Coronary artery (tissue), 2 donors: Measurements from ENCODE around the gene APC2.

Experiments
- DNase-seq: peaks from one replicate; pipeline ENCODE4 v3.0.0-alpha.2; 2017; ENCODE audit warnings: low spot score
- H3K27ac ChIP-seq, 2 donors: fragments of 200-600 bp; sonication (generic); one replicate each; pipeline ENCODE4 v1.5.1; 2016 to 2019
- H3K4me3 ChIP-seq: fragments of 200-600 bp; sonication (generic); 2 replicates; pipeline ENCODE4 v1.5.1; 2016; ENCODE audit warnings: mild to moderate bottlenecking, moderate library complexity
- TF ChIP-seq, protein P1 (sequence below): fragments of 200-600 bp; sonication (generic); IDR thresholded peaks from one replicate; pipeline ENCODE4 v1.5.1; 2019; ENCODE audit warnings: antibody characterized with exemption

The APC2 gene

GRCh38 chr19:1406774-1407527 is 43.0 kb upstream of the APC2 start:
- TF ChIP-seq, protein P1, sequence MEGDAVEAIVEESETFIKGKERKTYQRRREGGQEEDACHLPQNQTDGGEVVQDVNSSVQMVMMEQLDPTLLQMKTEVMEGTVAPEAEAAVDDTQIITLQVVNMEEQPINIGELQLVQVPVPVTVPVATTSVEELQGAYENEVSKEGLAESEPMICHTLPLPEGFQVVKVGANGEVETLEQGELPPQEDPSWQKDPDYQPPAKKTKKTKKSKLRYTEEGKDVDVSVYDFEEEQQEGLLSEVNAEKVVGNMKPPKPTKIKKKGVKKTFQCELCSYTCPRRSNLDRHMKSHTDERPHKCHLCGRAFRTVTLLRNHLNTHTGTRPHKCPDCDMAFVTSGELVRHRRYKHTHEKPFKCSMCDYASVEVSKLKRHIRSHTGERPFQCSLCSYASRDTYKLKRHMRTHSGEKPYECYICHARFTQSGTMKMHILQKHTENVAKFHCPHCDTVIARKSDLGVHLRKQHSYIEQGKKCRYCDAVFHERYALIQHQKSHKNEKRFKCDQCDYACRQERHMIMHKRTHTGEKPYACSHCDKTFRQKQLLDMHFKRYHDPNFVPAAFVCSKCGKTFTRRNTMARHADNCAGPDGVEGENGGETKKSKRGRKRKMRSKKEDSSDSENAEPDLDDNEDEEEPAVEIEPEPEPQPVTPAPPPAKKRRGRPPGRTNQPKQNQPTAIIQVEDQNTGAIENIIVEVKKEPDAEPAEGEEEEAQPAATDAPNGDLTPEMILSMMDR = no peak
- peak overlapping the region; percentile 91 for H3K4me3 ChIP-seq
- peak overlapping the region in 1 of 2 donors; percentile 95 for H3K27ac ChIP-seq
- DNase-seq = peak; percentile 98

DNA sequence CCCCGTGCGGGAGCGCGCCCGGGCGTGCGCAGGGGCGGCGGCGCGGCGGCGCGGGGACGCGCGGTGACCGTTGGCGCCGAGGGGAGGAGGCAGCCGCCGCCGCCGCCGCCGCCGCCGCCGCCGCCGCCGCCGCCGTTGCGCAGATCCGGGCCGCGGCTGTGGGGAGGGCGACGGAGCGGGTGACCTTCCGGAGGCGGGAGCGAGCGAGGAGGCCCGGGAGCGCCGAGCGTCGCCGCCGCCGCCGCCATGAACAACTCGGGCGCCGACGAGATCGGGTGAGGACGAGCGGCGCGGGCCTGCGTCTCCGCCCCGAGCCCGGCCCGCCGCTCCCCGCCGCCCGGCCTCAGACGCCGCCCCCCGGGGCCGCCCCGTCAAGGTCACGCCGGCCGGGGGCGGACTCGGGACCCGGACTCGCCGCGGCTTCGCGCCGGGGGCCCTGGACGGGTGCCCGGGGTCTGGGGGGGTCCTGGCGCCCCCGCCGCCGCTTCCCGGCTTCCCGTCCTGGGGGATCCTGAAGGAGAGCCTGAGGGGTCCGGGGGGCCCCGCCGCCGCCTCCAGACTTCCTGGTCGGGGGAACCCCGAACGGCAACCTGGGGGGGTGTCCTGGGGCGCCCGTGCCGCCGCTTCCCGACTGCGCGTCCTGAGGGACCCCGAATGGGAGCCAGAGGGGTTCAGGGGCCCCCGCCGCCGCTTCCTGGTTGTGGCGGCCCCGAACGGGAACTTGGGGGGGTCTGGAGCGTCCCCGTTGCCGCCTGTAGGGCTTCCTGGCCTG is 42.2 kb upstream of the APC2 start, which contains the start of gene DAZAP1:
DAZAP1 (plus strand) TSS at position 59 of the 772 bp plus-strand sequence; CDS start at position 247, 188 bp downstream.
- Histone ChIP-seq H3K27ac (peak within 1 kb of the TSS; percentile 88 to 95), H3K4me3 (peak within 1 kb of the TSS; percentile 91)
- no peak for DNase-seq
- TF ChIP-seq, protein P1 = no peak

DNA sequence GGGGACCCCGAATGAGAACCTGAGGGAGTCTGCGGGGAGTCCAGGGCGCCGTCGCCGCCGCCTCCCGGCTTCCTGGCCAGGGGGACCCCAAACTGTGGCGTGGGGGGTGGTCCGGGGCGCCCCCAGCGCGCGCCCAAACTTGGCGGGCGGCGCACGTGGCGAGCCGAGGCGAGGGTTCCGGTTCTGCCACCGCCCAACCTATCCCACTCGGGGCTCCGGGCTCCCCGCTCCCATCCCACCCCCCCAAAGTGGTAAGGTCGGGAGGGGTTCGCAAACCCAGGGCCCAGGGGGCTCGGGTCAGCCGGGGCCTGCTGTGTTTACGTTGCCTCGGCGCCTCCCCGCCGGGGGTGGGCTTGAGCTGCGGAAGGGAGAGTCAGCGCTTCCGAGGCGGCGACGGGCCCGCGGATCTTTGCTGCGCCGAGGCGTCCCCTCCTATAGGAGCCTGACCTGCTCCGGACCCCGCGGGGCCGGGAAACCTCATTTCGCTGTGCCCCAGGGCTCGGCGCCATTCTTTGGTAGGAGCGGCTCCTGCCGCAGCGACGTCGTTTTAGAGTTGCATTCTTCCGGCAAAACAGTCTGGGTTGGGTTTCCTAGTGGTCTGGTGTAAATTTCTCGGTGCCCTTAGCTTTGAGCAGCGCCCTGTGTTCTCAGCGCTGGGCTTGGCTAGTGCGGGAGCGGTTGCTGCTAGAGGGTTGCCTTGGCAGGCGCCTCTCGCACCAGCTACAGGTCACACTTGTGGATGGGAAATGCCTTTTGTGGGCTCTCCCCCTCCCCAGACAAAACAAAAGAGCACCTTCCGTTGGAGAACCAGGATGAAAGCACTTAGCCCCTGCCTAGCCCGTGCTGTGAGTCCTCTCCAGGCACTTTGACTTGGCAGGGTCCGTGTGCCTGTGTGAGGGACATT is 41.4 kb upstream of the APC2 start:
- DNase-seq = no peak
- Histone ChIP-seq H3K27ac (peak overlapping the region; percentile 88 to 95), H3K4me3 (peak overlapping the region; percentile 91)
- TF ChIP-seq, protein P1 = no peak

- TF ChIP-seq, protein P1 = no peak
- peak overlapping the region; percentile 91 for H3K4me3 ChIP-seq
- H3K27ac ChIP-seq = peak overlapping the region; percentile 88 to 95
- no peak for DNase-seq
Measured at GRCh38 chr19:1409204-1410005, 40.5 kb upstream of the APC2 start.

GRCh38 chr19:1410136-1410786 is 39.7 kb upstream of the APC2 start:
- TF ChIP-seq, protein P1 = no peak
- H3K27ac ChIP-seq = peak overlapping the region; percentile 41 to 45
- peak overlapping the region; percentile 91 for H3K4me3 ChIP-seq
- no peak for DNase-seq
